Hepatocyte (in vitro differentiated cells): ENCODE results near the gene UBE2E1.

Experiments used
- CTCF ChIP-seq: fragments of 200-600 bp; sonication (generic); IDR thresholded peaks from 2 replicates; pipeline ENCODE4 v1.5.1; 2016; ENCODE audit warnings: antibody characterized with exemption, mild to moderate bottlenecking; ENCODE audit not compliant: poor library complexity
- EZH2 ChIP-seq: fragments of 200-600 bp; sonication (generic); IDR thresholded peaks from 2 replicates; pipeline ENCODE4 v1.6.1; 2016; ENCODE audit warnings: antibody characterized with exemption, mild to moderate bottlenecking, borderline replicate concordance

GRCh38 chr3:23880703-23881339, 75.1 kb downstream of the UBE2E1 start:
- TF ChIP-seq CTCF: no peak
- TF ChIP-seq EZH2: no peak
